OCI-LY7 (cell line): Measurements from ENCODE around the gene EXOSC1. TPM values are rescaled to one million over a fixed set of nuclear protein-coding genes. Genes with fewer than 3 reads are reported as not detected.

Source experiments
- BruUV-seq: library from RNA; stranded (reverse); fragments of 400-500 nt; replicated peaks from 2 replicates; lab custom pipeline; 2021; lab: Mats Ljungman, UMichigan
- CTCF ChIA-PET: fragments of 300-600 bp; sonication (Branson Sonifier 250); formaldehyde crosslinking; loops from one replicate; lab custom pipeline; 2022; ENCODE audit warnings: antibody characterized with exemption; ENCODE audit not compliant: unreplicated experiment; lab: Charles Lee
- POLR2A ChIA-PET: fragments of 300-600 bp; sonication (Branson Sonifier 250); formaldehyde crosslinking; loops from one replicate; lab custom pipeline; 2022; ENCODE audit warnings: antibody characterized with exemption; lab: Charles Lee
- DNase-seq: peaks from one replicate; pipeline ENCODE4 v3.0.0-alpha.2; 2015; ENCODE audit warnings: low spot score
- H2AFZ ChIP-seq: fragments of 200-600 bp; sonication (generic), shearing (Covaris generic); 2 replicates; pipeline ENCODE4 v1.6.1; 2014; ENCODE audit warnings: mild to moderate bottlenecking, antibody characterized with exemption, low read length, moderate library complexity
- H3K27ac ChIP-seq: fragments of 200-600 bp; sonication (generic); 2 replicates; pipeline ENCODE4 v1.5.1; 2014; ENCODE audit warnings: mixed run types, low read depth, mild to moderate bottlenecking, moderate library complexity, low read length, inconsistent platforms; ENCODE audit not compliant: poor library complexity, severe bottlenecking
- H3K36me3 ChIP-seq: fragments of 200-600 bp; sonication (generic); 2 replicates; pipeline ENCODE4 v1.6.1; 2014; ENCODE audit warnings: mild to moderate bottlenecking, antibody characterized with exemption, low read length, moderate library complexity, mixed read lengths; ENCODE audit not compliant: insufficient read depth
- H3K4me1 ChIP-seq: fragments of 200-600 bp; sonication (generic); 2 replicates; pipeline ENCODE4 v1.5.1; 2014; ENCODE audit warnings: mild to moderate bottlenecking, low read length; ENCODE audit not compliant: insufficient read depth, poor library complexity, severe bottlenecking
- H3K4me2 ChIP-seq: fragments of 200-600 bp; sonication (generic); 2 replicates; pipeline ENCODE4 v1.6.1; 2014; ENCODE audit warnings: mild to moderate bottlenecking, low read length
- H3K4me3 ChIP-seq: fragments of 200-600 bp; sonication (generic); 2 replicates; pipeline ENCODE4 v1.5.1; 2014; ENCODE audit warnings: mild to moderate bottlenecking, low read depth, low read length; ENCODE audit not compliant: poor library complexity, severe bottlenecking
- H3K79me2 ChIP-seq: fragments of 200-600 bp; sonication (generic); 2 replicates; pipeline ENCODE4 v1.6.1; 2016; ENCODE audit warnings: low read depth, mild to moderate bottlenecking, low read length, moderate library complexity, mixed read lengths; ENCODE audit not compliant: insufficient read depth
- H3K9me2 ChIP-seq: fragments of 200-600 bp; sonication (generic); 2 replicates; pipeline ENCODE4 v1.6.1; 2016; ENCODE audit warnings: mild to moderate bottlenecking, low read length, mixed read lengths; ENCODE audit not compliant: insufficient read depth
- H3K9me3 ChIP-seq: fragments of 200-600 bp; sonication (generic); 2 replicates; pipeline ENCODE4 v1.6.1; 2014; ENCODE audit warnings: mild to moderate bottlenecking, mixed run types, low read length, mixed read lengths
- H4K20me1 ChIP-seq: fragments of 200-600 bp; sonication (generic); 2 replicates; pipeline ENCODE4 v1.6.1; 2014; ENCODE audit warnings: mild to moderate bottlenecking, antibody characterized with exemption, low read length, moderate library complexity, mixed read lengths; ENCODE audit not compliant: insufficient read depth
- CTCF ChIP-seq: fragments of 200-600 bp; sonication (generic); conservative IDR thresholded peaks from 2 replicates; pipeline ENCODE4 v1.5.1; 2014; ENCODE audit warnings: mild to moderate bottlenecking, antibody characterized with exemption, low read length, moderate library complexity, mixed read lengths
- EZH2phosphoT487 ChIP-seq: fragments of 200-600 bp; sonication (generic); IDR thresholded peaks from 2 replicates; pipeline ENCODE4 v1.6.1; 2018; ENCODE audit warnings: low read depth, borderline replicate concordance, mild to moderate bottlenecking, mixed run types, antibody characterized with exemption, low read length, moderate library complexity, mixed read lengths
- intact Hi-C: fragments of 100-400 bp; cut with micrococcal nuclease; formaldehyde crosslinking; loops from one replicate; pipeline ENCODE4 v1.10.0; 2022; ENCODE audit not compliant: unreplicated experiment
- small RNA-seq: library from RNA; depleted of rRNA; stranded (forward); fragments of <200 nt; gene quantifications from one replicate; pipeline ENCODE3, GENCODE V24; 2014
- total RNA-seq, 2 experiments: library from RNA; depleted of rRNA in 1 of 2; stranded (reverse); fragments of >200 nt in 1 of 2; shearing (Covaris generic) in 1 of 2; gene quantifications; 2 replicates each; pipeline ENCODE4 v1.2.3, GENCODE V29; 2014 to 2022

EXOSC1 gene
- total RNA-seq, 2 experiments from 2014 or later = 56.2 to 59.6 TPM

DNA sequence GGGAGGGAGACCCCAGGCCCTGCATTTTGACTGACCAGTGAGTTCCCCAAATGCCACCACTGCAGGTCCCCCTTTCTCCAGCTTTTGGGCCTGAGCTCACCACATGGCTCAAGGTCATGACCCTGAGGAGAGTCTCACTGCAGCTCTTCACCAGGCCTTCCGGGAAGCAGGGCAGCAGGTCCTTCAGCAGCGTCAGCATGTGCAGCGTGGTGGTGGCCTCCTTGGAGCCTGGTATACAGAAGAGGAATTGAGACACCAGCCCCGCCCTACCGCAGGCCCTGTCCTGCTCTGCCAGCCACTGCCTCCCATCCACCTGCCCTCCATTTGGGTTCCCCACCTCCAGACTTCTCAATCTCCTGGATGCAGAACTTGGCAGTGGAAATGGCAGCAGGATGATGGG is 57.7 kb downstream of the EXOSC1 start:
- H3K79me2 ChIP-seq = no peaks in the 10 kb centered on the region
- no TSS peak for BruUV-seq
- H3K4me2 ChIP-seq = no peak overlapping the region
- intact Hi-C loops = no loop called here
- H3K9me2 ChIP-seq = no peaks in the 10 kb centered on the region
- ChIA-PET CTCF (no interaction called here), POLR2A (interaction anchor here (1.2 kb wide), 1 partner anchor 46 kb away, joined by 4 read pairs; no protein-coding TSS in a partner anchor)
- DNase-seq = no peak
- no peaks in the 10 kb centered on the region for H4K20me1 ChIP-seq
- no peak for TF ChIP-seq CTCF
- no peak for TF ChIP-seq EZH2phosphoT487
- no peak overlapping the region for H3K4me3 ChIP-seq
- H3K9me3 ChIP-seq = no peaks in the 10 kb centered on the region
- H3K36me3 ChIP-seq = peaks cover 78% of the 10 kb centered on the region
- no peak overlapping the region for H3K27ac ChIP-seq
- H3K4me1 ChIP-seq = no peaks in the 10 kb centered on the region
- no peak overlapping the region for H2AFZ ChIP-seq

Small RNA genes lying within 50 kb of the gene (small RNA-seq; reads per million reads assigned to genes)
- not detected for gene RF00019

Other genes with a start within 250 kb of the EXOSC1 start
- gene ARHGAP19, start 153.4 kb downstream of the EXOSC1 start, total RNA-seq (2014; rRNA removed; shearing (Covaris generic)) = 33.3 and 34.1 TPM in 2 replicates
- 60.5 and 73.1 TPM in 2 replicates for gene ARHGAP19, start 153.4 kb downstream of the EXOSC1 start, total RNA-seq (2022)
- 5.1 and 7.0 TPM in 2 replicates for gene FRAT1, start 126.7 kb downstream of the EXOSC1 start, total RNA-seq (2014; rRNA removed; shearing (Covaris generic))
- 12.2 and 12.4 TPM in 2 replicates for gene FRAT1, start 126.7 kb downstream of the EXOSC1 start, total RNA-seq (2022)
- 9.3 and 12.3 TPM in 2 replicates for gene FRAT2, start 111.3 kb downstream of the EXOSC1 start, total RNA-seq (2014; rRNA removed; shearing (Covaris generic))
- gene FRAT2, start 111.3 kb downstream of the EXOSC1 start, total RNA-seq (2022) = 18.3 and 18.4 TPM in 2 replicates
- 32.1 and 38.6 TPM in 2 replicates for gene RRP12, start 44.7 kb downstream of the EXOSC1 start, total RNA-seq (2014; rRNA removed; shearing (Covaris generic))
- 32.7 and 39.3 TPM in 2 replicates for gene RRP12, start 44.7 kb downstream of the EXOSC1 start, total RNA-seq (2022)
- 243 and 289 TPM in 2 replicates for gene PGAM1, start 19.8 kb downstream of the EXOSC1 start, total RNA-seq (2014; rRNA removed; shearing (Covaris generic))
- 286 and 467 TPM in 2 replicates for gene PGAM1, start 19.8 kb downstream of the EXOSC1 start, total RNA-seq (2022)
- 28.7 and 31.0 TPM in 2 replicates for gene ZDHHC16, start 169 bp upstream of the EXOSC1 start, total RNA-seq (2014; rRNA removed; shearing (Covaris generic))
- gene ZDHHC16, start 169 bp upstream of the EXOSC1 start, total RNA-seq (2022) = 35.8 and 38.4 TPM in 2 replicates
- 74.4 and 95.7 TPM in 2 replicates for gene MMS19, start 52.4 kb upstream of the EXOSC1 start, total RNA-seq (2014; rRNA removed; shearing (Covaris generic))
- gene MMS19, start 52.4 kb upstream of the EXOSC1 start, total RNA-seq (2022) = 74.8 and 90.3 TPM in 2 replicates
- gene UBTD1, start 52.9 kb upstream of the EXOSC1 start, total RNA-seq (2014; rRNA removed; shearing (Covaris generic)) = 1.1 and 1.4 TPM in 2 replicates
- 2.0 and 2.2 TPM in 2 replicates for gene UBTD1, start 52.9 kb upstream of the EXOSC1 start, total RNA-seq (2022)
- gene ANKRD2, start 126.8 kb upstream of the EXOSC1 start, total RNA-seq (2014; rRNA removed; shearing (Covaris generic)) = not detected in 2 replicates
- not detected in 2 replicates for gene ANKRD2, start 126.8 kb upstream of the EXOSC1 start, total RNA-seq (2022)
- not detected in 2 replicates for gene HOGA1, start 138.4 kb upstream of the EXOSC1 start, total RNA-seq (2014; rRNA removed; shearing (Covaris generic))
- gene HOGA1, start 138.4 kb upstream of the EXOSC1 start, total RNA-seq (2022) = 0.25 TPM in 1 of 2 replicates, not detected in the other
- not detected in 2 replicates for gene C10orf62, start 143.7 kb upstream of the EXOSC1 start, total RNA-seq (2014; rRNA removed; shearing (Covaris generic))
- gene C10orf62, start 143.7 kb upstream of the EXOSC1 start, total RNA-seq (2022) = not detected in 2 replicates
- 2.4 and 2.9 TPM in 2 replicates for gene MORN4, start 187.5 kb upstream of the EXOSC1 start, total RNA-seq (2014; rRNA removed; shearing (Covaris generic))
- 5.4 TPM in 2 replicates for gene MORN4, start 187.5 kb upstream of the EXOSC1 start, total RNA-seq (2022)
- 8.0 and 9.2 TPM in 2 replicates for gene PI4K2A, start 194.7 kb upstream of the EXOSC1 start, total RNA-seq (2014; rRNA removed; shearing (Covaris generic))
- gene PI4K2A, start 194.7 kb upstream of the EXOSC1 start, total RNA-seq (2022) = 11.9 and 12.7 TPM in 2 replicates
- 2.8 and 4.6 TPM in 2 replicates for gene AVPI1, start 241.2 kb upstream of the EXOSC1 start, total RNA-seq (2014; rRNA removed; shearing (Covaris generic))
- 2.1 and 3.2 TPM in 2 replicates for gene AVPI1, start 241.2 kb upstream of the EXOSC1 start, total RNA-seq (2022)